HEK293 (cell line): ENCODE measurements around the gene PDLIM1.

Source experiments
- CTCF ChIA-PET: fragments of 350-600 bp; formaldehyde crosslinking; extraction: SDS; loops from one replicate; lab custom pipeline; 2021; ENCODE audit warnings: antibody characterized with exemption; lab: Yijun Ruan, JAX
- POLR2A ChIA-PET: fragments of 300-600 bp; formaldehyde crosslinking; extraction: SDS; loops from one replicate; lab custom pipeline; 2020; ENCODE audit warnings: antibody characterized with exemption, inconsistent platforms; lab: Yijun Ruan, JAX
- H3K27ac ChIP-seq: fragments of 200-500 bp; sonication (Bioruptor generic); 2 replicates; pipeline ENCODE4 v1.5.1; 2014; ENCODE audit warnings: low read depth, low read length, control low read depth, inconsistent platforms; ENCODE audit errors: extremely low read depth
- H3K36me3 ChIP-seq, 2 experiments: fragments of 200-500 bp in 1 of 2; sonication (Bioruptor generic) in 1 of 2; 1 replicate in 1 of 2; 2 replicates in 1 of 2; pipeline ENCODE4 v1.5.1; 2014 to 2017; ENCODE audit warnings: inconsistent platforms in 2 of 2, low read length in 2 of 2; ENCODE audit not compliant: control insufficient read depth in 2 of 2, insufficient read depth in 1 of 2
- H3K4me1 ChIP-seq: fragments of 200-500 bp; sonication (Bioruptor generic); 2 replicates; pipeline ENCODE4 v1.5.1; 2014; ENCODE audit warnings: mild to moderate bottlenecking, low read length, inconsistent platforms; ENCODE audit not compliant: control insufficient read depth, insufficient read depth
- H3K4me3 ChIP-seq: 2 replicates; pipeline ENCODE4 v1.5.1; 2011; ENCODE audit warnings: low read depth, mild to moderate bottlenecking, control low read depth, low read length, moderate library complexity
- H3K9me3 ChIP-seq: fragments of 200-500 bp; sonication (Bioruptor generic); 2 replicates; pipeline ENCODE4 v1.5.1; 2014; ENCODE audit warnings: low read depth, low read length, inconsistent platforms; ENCODE audit not compliant: control insufficient read depth, insufficient read depth
- GLIS1 ChIP-seq: fragments of 450-650 bp; formaldehyde crosslinking; IDR thresholded peaks from 2 replicates; pipeline ENCODE4 v1.5.1; 2016; ENCODE audit warnings: missing biosample characterization, missing genetic modification characterization
- OSR2 ChIP-seq: fragments of 450-650 bp; formaldehyde crosslinking; IDR thresholded peaks from 2 replicates; pipeline ENCODE4 v1.5.1; 2016; ENCODE audit warnings: missing biosample characterization, missing genetic modification characterization
- OVOL3 ChIP-seq: fragments of 450-650 bp; formaldehyde crosslinking; IDR thresholded peaks from 2 replicates; pipeline ENCODE4 v1.5.1; 2016; ENCODE audit warnings: missing biosample characterization, missing genetic modification characterization
- PRDM6 ChIP-seq: fragments of 450-650 bp; formaldehyde crosslinking; IDR thresholded peaks from 2 replicates; pipeline ENCODE4 v1.5.1; 2017; ENCODE audit warnings: missing biosample characterization, missing genetic modification characterization
- SCRT1 ChIP-seq: fragments of 450-650 bp; formaldehyde crosslinking; IDR thresholded peaks from 2 replicates; pipeline ENCODE4 v1.5.1; 2016; ENCODE audit warnings: missing biosample characterization, missing genetic modification characterization, borderline replicate concordance
- TCF7L2 ChIP-seq: IDR thresholded peaks from 2 replicates; pipeline ENCODE4 v1.6.1; 2011; ENCODE audit warnings: low read depth, mild to moderate bottlenecking, inconsistent platforms, low read length, moderate library complexity, borderline replicate concordance
- ZNF184 ChIP-seq: fragments of 450-650 bp; IDR thresholded peaks from 2 replicates; pipeline ENCODE4 v1.5.1; 2018; ENCODE audit warnings: missing biosample characterization, mild to moderate bottlenecking, missing genetic modification characterization
- ZNF335 ChIP-seq: fragments of 450-650 bp; formaldehyde crosslinking; conservative IDR thresholded peaks from 2 replicates; pipeline ENCODE4 v1.5.1; 2016; ENCODE audit warnings: missing biosample characterization, missing genetic modification characterization
- ZNF529 ChIP-seq: fragments of 450-650 bp; formaldehyde crosslinking; IDR thresholded peaks from 2 replicates; pipeline ENCODE4 v1.5.1; 2017; ENCODE audit warnings: missing genetic modification characterization, missing biosample characterization; ENCODE audit not compliant: insufficient replicate concordance
- ZNF561 ChIP-seq: fragments of 450-650 bp; IDR thresholded peaks from 2 replicates; pipeline ENCODE4 v1.5.1; 2018; ENCODE audit warnings: missing biosample characterization, missing genetic modification characterization, borderline replicate concordance
- ZNF600 ChIP-seq: fragments of 450-650 bp; formaldehyde crosslinking; IDR thresholded peaks from 2 replicates; pipeline ENCODE4 v1.5.1; 2016; ENCODE audit warnings: missing biosample characterization, missing genetic modification characterization
- ZNF704 ChIP-seq: fragments of 450-650 bp; formaldehyde crosslinking; IDR thresholded peaks from 2 replicates; pipeline ENCODE4 v1.5.1; 2016; ENCODE audit warnings: missing biosample characterization, missing genetic modification characterization
- ZSCAN16 ChIP-seq: fragments of 450-650 bp; formaldehyde crosslinking; IDR thresholded peaks from 2 replicates; pipeline ENCODE4 v1.5.1; 2016; ENCODE audit warnings: missing biosample characterization, missing genetic modification characterization
- TF ChIP-seq, protein P1 (sequence below): fragments of 450-650 bp; IDR thresholded peaks from 2 replicates; pipeline ENCODE4 v1.5.1; 2018; ENCODE audit warnings: missing biosample characterization, mild to moderate bottlenecking, missing genetic modification characterization

PDLIM1 gene

DNA sequence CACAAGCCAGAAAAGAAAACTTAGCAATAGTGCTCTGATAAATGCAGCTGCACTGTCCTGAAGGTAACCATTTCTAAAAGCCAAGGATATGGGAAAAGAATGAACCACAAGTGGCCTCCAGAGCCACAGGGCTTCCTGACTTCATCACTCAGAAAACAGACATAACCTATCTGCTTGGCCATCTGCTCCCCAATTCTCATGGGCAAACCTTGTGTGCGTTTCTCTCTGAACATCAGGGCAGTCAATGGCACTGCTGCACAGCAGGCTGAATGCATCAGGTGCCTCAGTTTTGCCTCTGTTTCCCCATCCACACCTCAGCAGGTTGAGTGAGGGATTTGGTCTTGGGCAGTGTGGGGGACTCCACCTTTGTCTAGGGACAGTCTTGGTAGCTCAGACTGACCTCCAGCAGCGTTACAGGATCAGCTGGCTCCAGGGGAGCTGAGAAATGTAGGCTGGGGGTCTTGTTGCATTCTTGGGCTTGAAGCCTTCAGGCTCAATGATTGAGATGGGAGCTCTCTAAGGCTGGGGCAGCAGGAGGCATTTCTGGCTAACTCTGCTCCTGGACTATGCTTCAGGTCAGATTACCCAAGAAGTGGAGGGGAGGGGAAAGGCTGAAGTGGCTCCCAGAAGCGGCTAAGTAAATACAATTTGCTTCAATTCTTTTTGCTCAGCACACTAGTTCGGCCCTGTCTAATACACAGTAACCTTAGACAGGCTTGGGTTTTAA, 23.6 kb upstream of the PDLIM1 start:
- CTCF ChIA-PET, result no interaction called here
- Histone ChIP-seq H3K36me3 (no peaks in the 10 kb centered on the region), H3K4me3 (no peak overlapping the region), H3K4me1 (peaks cover 14% of the 10 kb centered on the region), H3K9me3 (no peaks in the 10 kb centered on the region), H3K27ac (no peak overlapping the region)
- POLR2A ChIA-PET, result no interaction called here
- TF ChIP-seq OSR2 (tag by site-specific recombination), result peak; percentile 29; the same call in 1 of the 2 replicates
- no peak for TF ChIP-seq ZNF184 (tag by site-specific recombination)
- TF ChIP-seq TCF7L2, result no peak
- TF ChIP-seq GLIS1 (tag by site-specific recombination), result peak; percentile 99
- peak; percentile 36 for TF ChIP-seq ZNF561 (tag by site-specific recombination)
- TF ChIP-seq SCRT1 (tag by site-specific recombination), result peak; percentile 14; the same call in 1 of the 2 replicates

DNA sequence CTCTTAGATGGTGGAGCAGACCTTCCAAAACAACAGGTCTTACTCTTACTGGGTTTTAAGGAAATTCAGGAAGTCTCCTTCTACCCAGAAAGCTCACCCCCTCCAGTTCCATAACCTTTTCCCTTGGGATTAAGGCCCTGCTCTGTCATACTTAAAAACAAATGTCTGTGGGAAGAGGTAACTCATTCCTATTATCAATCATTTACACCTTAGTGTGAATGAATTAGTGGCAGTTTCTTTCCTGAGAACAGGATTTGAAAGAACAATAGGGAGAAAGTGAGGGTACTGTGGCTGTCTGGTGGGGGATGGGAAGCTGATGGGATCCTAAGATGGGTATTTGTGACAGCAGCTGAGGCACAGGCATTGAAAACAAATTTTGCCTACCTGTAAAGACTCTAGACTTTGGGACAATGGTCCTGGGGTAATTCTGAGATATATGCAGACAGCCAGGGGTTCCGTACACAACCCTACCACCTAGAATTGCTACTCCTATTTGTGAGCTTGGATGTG, 22.2 kb upstream of the PDLIM1 start:
- H3K4me1 ChIP-seq, result peaks cover 21% of the 10 kb centered on the region
- no peaks in the 10 kb centered on the region for H3K9me3 ChIP-seq
- H3K4me3 ChIP-seq, result no peak overlapping the region
- H3K36me3 ChIP-seq, result no peaks in the 10 kb centered on the region
- TF ChIP-seq ZSCAN16 (no peak), ZNF600 (peak; percentile 53; the same call in 1 of the 2 replicates)
- ChIA-PET CTCF (interaction anchor here (0.6 kb wide), 1 partner anchor 23 kb away, joined by 3 read pairs; no protein-coding TSS in a partner anchor), POLR2A (no interaction called here)
- H3K27ac ChIP-seq, result no peak overlapping the region

- Histone ChIP-seq H3K4me1 (peaks cover 25% of the 10 kb centered on the region), H3K4me3 (no peak overlapping the region)
- ChIA-PET POLR2A (no interaction called here), CTCF (interaction anchor here (0.6 kb wide), 1 partner anchor 13 kb away, joined by 4 read pairs; no protein-coding TSS in a partner anchor)
- no peak for TF ChIP-seq ZNF704 (tag by site-specific recombination)
- TF ChIP-seq, protein P1, sequence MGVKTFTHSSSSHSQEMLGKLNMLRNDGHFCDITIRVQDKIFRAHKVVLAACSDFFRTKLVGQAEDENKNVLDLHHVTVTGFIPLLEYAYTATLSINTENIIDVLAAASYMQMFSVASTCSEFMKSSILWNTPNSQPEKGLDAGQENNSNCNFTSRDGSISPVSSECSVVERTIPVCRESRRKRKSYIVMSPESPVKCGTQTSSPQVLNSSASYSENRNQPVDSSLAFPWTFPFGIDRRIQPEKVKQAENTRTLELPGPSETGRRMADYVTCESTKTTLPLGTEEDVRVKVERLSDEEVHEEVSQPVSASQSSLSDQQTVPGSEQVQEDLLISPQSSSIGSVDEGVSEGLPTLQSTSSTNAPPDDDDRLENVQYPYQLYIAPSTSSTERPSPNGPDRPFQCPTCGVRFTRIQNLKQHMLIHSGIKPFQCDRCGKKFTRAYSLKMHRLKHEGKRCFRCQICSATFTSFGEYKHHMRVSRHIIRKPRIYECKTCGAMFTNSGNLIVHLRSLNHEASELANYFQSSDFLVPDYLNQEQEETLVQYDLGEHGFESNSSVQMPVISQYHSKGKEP (tag by site-specific recombination), result peak; percentile 42
- TF ChIP-seq OVOL3, result no peak
- no peak for TF ChIP-seq ZNF529 (tag by site-specific recombination)
- TF ChIP-seq ZNF335 (tag by site-specific recombination), result peak; percentile 42; the same call in 1 of the 2 replicates
- TF ChIP-seq PRDM6 (tag by site-specific recombination), result 0 out of 2 replicates have a peak, but pooled peaks have one; percentile 6
- TF ChIP-seq, all 188 proteins: peak for 3
- no peak overlapping the region for H3K27ac ChIP-seq
- no peaks in the 10 kb centered on the region for H3K36me3 ChIP-seq
- no peaks in the 10 kb centered on the region for H3K9me3 ChIP-seq
Measured at GRCh38 chr10:95312257-95312656, 21.5 kb upstream of the PDLIM1 start.
